SIG-M5 treated with dmso at 0.1 percent for 504 hours (cell line): ENCODE measurements around the gene POLR3G.

ENCODE experiments used
- DNase-seq: peaks from one replicate; lab custom pipeline; 2025; ENCODE audit not compliant: unreplicated experiment; lab: John Stamatoyannopoulos, UW

Gene POLR3G

GRCh38 chr5:90495146-90495545 is 20.5 kb downstream of the POLR3G start:
- no peak for DNase-seq

- no peak for DNase-seq
Observed at GRCh38 chr5:90503596-90503995, 28.9 kb downstream of the POLR3G start.

- no peak for DNase-seq
Observed at GRCh38 chr5:90504743-90505142, 30.1 kb downstream of the POLR3G start.

DNA sequence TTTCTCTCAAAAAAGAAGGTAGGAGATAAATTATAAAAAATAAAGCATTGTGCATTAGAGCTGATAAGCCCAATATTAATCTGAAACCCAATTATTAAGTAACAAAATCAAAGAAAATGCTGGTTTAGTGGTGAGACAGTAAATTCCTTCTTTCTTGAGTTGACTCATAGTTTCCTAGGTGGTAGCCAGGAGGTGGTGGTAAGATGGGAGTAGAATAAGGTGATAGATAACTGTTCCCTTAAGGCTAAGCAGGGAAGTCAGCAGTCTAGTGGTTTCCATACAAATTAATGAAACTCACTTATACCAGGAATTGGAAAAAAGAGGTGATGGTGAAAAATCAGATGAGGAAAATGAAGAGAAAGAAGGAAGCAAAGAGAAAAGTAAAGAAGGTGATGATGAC is 31.6 kb downstream of the POLR3G start:
- DNase-seq: no peak

DNA sequence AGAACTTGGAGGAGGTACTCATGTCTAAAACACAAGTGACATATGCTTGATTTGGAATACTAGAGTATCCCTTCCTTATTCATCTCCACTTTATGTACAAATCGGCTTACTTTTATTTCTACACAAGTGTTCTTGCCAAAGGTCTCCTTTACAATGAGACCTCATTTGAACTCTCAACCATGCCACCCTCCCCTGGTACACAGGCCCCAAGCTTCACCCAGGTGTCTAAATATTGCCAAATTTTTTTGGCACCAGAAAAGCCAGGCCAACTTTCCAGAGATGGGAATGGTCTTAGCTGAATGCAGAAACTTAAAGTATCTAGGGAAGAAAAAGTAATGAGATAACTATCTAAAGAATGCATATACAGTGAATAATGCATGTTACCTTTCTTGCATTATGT is 35.8 kb downstream of the POLR3G start:
- DNase-seq: no peak

DNA sequence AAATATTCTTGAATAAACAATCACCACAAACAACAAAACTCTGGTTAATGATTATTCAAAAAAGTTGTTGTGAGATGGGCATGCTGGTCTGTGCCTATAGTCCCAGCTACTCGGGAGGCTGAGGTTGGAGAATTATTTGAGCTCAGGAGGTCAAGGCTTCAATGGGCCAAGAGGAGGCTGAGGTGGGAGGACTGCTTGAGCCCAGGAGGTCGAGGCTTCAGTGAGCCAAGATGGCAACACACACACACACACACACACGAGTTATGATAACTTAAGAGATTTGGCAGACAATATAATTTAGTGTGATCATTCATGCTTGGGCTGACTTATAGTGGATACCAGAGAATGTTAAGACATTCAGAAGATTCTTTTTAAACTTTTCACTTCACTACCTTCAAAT is 39.9 kb downstream of the POLR3G start:
- DNase-seq: no peak

DNA sequence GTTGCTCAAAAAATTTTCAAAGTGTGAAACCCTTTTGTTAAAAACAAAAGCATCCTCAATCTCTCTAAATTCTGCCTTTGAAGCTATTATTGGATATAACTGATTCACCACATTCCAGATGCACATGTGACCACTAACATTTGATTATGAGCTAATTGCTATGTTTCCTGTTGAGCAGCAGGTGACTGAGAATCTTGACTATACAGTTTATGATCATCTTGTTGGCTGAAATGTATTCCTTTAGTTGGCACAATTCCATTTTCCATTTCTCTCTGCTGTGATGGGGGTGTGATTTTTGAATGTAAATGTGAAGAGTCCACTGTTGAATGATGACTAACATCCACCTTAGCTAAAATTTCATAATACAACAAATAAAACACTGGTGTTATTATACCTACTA is 44.0 kb downstream of the POLR3G start:
- DNase-seq: no peak

DNA sequence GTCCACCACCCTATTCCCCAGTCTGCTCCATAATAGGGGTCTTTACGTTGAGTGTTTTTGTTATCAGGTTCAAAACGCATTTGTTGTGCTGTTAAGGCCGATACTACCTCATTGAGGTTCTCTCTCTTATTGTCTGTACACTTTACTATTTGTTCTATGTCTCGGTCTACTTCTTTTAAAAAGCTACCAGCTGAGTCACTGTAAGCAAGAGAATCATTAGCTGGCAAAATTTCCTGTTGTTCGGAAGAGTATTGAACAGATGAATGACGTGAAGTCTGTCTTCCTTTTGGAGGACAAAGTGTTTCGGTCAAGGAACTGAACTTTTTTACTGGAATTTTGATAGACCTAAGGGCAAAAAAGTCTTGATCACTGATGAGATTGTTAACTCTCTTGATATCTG is 44.4 kb downstream of the POLR3G start:
- DNase-seq: no peak

GRCh38 chr5:90528601-90529193 is 54.0 kb downstream of the POLR3G start:
- DNase-seq: peak; percentile 14

GRCh38 chr5:90529194-90529938 is 54.7 kb downstream of the POLR3G start, which contains the start of gene LYSMD3:
Gene LYSMD3, minus strand, starts transcription at chr5:90529584. Its CDS starts 4,295 bp downstream, at chr5:90525289.
- peak; percentile 95 for DNase-seq

- peak; percentile 75 for DNase-seq
Observed at GRCh38 chr5:90529939-90530677, 55.4 kb downstream of the POLR3G start.

GRCh38 chr5:90530736-90531487 is 56.2 kb downstream of the POLR3G start:
- no peak for DNase-seq

GRCh38 chr5:90533794-90534193 is 59.1 kb downstream of the POLR3G start:
- DNase-seq: no peak

DNA sequence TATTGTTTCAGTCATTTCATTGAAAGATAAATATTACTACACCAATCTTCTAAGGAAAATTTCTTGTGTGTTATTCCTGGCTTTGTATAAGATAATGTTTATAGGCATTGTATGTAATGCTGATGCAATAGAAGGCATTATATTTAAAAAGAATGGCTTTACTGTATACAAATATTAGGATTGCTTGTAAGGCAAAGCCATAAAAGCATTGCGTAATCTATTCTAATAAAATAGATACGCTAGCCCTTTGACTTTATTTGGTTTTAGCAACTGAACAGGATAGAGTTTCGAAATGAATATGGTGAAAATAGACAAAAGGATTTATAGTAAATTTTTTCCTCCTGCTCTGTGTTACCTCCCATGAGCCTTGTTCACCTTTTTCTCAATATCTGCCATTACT is 60.3 kb downstream of the POLR3G start:
- DNase-seq: no peak

- DNase-seq: no peak
Observed at GRCh38 chr5:90542827-90543519, 68.3 kb downstream of the POLR3G start.

DNA sequence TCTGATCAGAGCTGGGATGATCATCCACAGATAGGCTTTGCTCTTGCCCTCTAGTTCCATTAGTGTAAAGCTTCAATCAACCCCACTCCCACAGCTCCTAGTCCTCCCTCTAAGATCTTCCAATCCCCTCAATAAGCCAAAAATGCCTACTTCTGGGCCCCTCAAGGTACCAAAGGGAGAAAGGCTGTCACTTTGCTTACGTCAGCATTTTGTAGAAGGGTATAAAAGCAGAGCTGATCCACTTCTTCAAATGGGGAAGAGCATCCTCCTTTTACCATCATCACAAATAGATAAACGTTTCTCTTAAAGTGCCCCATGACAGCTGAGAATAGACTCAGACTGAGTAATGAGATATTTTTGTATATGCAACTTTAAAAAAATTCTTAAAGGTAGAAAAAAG is 70.8 kb downstream of the POLR3G start:
- no peak for DNase-seq

- DNase-seq: no peak
Observed at GRCh38 chr5:90546216-90546837, 71.7 kb downstream of the POLR3G start.

DNA sequence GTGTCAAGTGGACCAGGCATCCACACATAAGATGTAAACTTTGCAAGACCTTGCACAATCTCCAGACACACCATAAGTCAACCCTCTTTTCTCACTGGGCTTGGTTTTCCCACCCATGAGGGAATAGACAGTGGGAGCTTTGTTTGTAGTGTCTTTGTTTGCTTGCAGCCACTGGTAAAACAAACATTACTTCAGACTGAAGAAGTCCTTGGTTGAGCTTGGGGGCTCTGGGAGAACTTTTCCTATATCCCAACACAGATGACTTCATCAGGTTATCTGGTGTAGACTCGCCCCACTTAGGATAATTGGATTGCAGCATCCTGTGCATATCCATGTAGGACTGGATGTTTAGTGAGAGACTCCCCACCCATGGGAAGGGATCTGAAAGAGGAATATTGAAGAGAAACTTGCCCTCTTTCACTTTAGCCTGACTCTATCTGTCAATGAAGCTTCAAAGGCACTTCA is 72.4 kb downstream of the POLR3G start:
- no peak for DNase-seq

DNA sequence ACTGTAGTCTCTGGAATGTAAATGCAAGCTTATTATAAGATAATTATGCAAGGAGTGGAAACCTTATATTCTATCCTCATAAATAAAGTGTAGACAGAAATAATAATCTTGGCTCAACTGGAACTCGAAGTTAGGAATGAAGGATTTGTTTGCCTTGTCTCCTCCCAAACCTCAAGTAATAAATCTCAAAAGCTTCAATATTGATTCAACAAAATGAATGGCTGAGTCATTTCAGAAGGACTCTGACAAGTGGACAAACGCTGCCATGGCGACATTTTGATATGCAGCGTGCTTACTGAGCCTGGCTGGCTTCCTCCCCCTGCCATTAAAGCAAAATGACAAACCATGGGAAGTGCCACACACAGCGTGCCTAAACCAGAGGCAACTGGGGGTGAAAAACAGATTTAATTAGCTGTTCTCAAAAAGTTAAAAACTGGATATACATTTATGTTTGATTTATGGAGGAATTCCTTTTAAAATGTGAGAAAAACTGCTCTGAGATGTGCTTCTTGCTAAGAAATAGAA is 73.5 kb downstream of the POLR3G start:
- peak; percentile 25 for DNase-seq

DNA sequence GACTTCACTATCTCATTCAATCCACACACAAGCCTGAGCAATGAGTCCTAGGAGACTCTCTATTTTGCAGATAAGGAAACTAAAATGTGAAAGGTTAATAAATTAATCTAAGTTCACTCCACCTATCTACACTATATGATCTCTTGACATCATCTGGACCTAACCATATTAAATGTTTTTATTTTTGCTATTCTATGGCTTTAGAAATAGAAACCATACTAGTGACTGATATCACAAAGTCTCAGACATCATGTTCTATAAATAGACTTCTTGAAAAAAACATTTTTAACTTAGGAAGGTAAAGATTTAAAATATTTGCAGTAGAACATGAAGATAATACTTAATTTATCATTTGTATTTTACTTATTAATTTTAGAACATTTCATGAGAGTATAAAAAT is 74.6 kb downstream of the POLR3G start:
- no peak for DNase-seq
